ENCODE data around the gene ABAT.
"Not testable (repeated sequence)": the region's sequence is repeated elsewhere in the genome, so short reads cannot be mapped to it uniquely, and the experiment has no call there.

ABAT gene

DNA sequence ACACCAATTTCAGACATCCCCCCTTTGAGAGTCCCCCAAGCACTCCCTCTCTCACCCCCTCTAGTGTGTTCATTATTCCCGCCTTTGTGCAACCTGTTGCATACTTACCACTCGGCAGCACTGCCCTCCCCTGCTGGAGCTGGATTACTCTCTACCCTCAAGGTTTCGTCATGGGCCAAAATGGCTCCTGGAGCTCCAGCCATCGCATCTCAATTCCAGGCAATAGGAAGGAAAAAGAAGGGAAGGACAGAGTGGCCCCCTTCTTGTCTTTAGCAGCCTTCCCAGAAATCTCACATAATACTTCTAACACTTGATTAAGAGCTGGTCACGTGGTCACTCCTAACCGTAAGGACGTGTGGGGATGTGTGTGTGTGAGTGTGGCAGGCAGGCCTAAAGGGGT, 102.8 kb downstream of the ABAT start:
- no peak overlapping the region for H3K4me3 ChIP-seq (ENCODE audit: low read depth, low read length)
- TF ChIP-seq, protein P1, sequence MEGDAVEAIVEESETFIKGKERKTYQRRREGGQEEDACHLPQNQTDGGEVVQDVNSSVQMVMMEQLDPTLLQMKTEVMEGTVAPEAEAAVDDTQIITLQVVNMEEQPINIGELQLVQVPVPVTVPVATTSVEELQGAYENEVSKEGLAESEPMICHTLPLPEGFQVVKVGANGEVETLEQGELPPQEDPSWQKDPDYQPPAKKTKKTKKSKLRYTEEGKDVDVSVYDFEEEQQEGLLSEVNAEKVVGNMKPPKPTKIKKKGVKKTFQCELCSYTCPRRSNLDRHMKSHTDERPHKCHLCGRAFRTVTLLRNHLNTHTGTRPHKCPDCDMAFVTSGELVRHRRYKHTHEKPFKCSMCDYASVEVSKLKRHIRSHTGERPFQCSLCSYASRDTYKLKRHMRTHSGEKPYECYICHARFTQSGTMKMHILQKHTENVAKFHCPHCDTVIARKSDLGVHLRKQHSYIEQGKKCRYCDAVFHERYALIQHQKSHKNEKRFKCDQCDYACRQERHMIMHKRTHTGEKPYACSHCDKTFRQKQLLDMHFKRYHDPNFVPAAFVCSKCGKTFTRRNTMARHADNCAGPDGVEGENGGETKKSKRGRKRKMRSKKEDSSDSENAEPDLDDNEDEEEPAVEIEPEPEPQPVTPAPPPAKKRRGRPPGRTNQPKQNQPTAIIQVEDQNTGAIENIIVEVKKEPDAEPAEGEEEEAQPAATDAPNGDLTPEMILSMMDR (IDR thresholded peaks at IDR 0.05; ENCODE audit: low read depth, low read length, missing control alignments): no peak
- DNase-seq (ENCODE audit: low read depth): no peak

DNA sequence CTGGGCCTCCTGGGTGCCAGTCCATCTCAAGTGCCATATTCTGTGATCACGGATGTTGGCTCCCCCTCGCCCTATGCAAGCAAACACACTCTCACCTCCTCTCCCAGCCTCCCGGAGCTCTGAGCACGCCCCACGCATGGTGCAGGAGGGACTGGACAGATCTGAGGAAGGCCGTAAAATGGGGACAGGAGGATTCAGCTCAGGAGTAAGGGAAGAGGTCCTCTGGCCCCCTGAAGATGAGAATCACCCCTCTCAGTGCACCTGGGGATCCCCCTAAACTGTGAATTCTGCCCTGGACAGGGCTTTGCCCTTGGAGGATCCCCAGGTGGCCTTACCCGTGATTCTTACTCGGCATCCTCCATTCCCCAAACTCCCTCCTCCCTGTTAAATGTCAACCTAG, 107.4 kb downstream of the ABAT start:
- DNase-seq (ENCODE audit: low read depth): no peak
- TF ChIP-seq, protein P1 (IDR thresholded peaks at IDR 0.05; ENCODE audit: low read depth, low read length, missing control alignments): no peak
- H3K4me3 ChIP-seq (ENCODE audit: low read depth, low read length): no peak overlapping the region

DNA sequence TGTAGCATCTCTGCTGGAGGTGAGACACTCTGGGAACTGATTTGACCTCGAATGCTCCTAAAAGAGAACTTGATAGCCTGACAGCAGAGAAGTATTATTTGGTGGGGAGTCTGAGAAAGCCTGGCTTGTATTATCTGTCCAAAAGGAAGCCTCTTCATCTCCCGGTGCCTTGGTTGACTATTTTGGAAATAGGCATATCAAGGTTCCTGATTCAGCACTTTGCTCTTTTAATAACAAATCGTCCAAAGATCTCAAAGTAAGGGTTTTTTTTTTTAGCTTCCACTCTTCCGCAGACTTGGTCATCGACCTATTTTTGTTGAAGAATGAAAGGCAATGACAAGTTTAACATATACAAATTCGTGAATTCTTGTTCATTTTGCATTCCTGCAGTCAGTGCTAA, 108.3 kb downstream of the ABAT start:
- TF ChIP-seq, protein P1 (IDR thresholded peaks at IDR 0.05; ENCODE audit: low read depth, low read length, missing control alignments): no peak
- no peak overlapping the region for H3K4me3 ChIP-seq (ENCODE audit: low read depth, low read length)
- DNase-seq (ENCODE audit: low read depth): no peak

DNA sequence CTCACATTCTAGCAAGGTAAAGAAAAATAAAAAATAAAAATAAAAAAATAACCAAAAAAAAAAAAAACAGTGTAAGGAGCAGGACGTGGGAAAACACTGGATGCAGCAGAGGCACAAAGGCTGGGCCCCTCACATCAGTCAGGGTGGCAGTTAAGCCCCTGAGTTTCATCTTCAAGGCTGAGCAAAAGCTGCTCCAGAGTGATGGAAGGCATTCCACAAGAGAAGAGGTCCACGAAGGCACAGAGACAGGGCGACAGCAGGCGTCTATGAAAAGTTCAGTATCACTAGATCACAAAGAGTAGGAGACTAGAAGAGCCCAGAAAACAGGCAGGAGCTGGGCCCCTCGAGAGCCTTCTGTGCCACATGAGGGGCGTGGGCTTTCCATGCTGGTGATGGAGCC, 111.0 kb downstream of the ABAT start:
- no peak for DNase-seq (ENCODE audit: low read depth)
- TF ChIP-seq, protein P1 (IDR thresholded peaks at IDR 0.05; ENCODE audit: low read depth, low read length, missing control alignments): no peak
- no peak overlapping the region for H3K4me3 ChIP-seq (ENCODE audit: low read depth, low read length)

DNA sequence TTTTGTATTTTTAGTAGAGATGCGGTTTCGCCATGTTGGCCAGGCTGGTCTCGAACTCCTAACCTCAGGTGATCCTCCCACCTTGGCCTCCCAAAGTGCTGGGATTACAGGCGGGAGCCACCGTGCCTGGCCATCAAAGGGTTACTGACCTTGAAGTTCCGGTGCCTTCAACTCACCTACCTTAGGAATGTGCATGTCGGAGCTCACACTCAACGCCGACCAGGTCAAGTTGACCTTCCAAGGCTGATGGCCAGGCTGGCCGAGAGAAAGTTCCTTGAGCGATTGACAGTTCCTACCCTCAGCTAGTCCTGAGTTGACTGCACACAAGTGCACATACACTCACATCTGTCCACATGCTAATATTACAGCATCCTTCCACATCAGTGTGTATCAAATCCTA, 111.9 kb downstream of the ABAT start:
- not testable (repeated sequence) for DNase-seq (ENCODE audit: low read depth); H3K4me3 ChIP-seq (ENCODE audit: low read depth, low read length)

DNA sequence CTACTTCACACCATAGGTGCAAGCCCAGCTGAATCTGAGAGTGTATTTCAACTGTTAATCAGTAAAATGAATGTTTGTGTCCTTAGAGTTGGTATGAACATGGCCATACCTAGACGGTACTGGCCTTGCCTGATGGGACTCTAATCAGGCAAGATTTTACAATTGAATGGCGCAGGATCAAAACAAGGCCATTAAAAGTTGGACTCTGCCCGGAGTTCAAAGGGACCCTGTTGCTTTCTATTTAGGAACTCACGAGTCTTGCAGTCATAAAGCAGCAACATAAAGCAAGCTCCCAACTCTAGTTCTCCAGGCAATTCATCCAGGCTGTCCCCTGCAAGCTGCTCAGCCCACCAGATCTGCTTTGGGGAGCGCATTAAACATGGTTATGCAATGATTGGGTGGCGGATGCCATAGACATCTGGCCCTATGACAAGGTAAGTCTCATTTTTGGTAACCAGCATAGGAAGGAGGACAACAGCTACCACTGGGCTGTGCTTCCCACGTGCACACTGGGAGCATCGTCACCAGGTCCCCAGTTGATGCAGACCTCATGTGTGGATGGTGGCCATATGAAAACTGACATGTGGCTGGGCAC, 114.3 kb downstream of the ABAT start:
- H3K4me3 ChIP-seq (ENCODE audit: low read depth, low read length): no peak overlapping the region
- TF ChIP-seq, protein P1 (IDR thresholded peaks at IDR 0.05; ENCODE audit: low read depth, low read length, missing control alignments): no peak
- no peak for DNase-seq (ENCODE audit: low read depth)

DNA sequence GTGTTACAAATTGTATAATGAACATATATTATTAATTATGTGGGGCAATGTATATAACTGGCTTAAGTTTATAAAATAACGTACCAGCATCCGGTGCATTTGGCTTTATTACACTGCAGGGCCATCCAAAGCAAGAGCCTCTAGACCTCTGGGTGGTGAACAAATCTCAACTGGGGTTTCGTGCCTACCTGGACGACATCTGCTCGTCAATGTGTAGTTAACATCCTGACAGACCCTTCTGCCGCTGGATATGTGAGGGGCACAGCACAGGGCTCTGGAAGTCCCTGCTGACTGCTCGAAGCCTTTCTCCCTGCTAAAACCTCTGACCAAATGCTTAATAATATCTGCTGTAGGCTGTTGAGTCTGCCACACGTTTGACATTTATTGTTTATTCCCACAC, 120.7 kb downstream of the ABAT start:
- H3K4me3 ChIP-seq (ENCODE audit: low read depth, low read length): no peak overlapping the region
- DNase-seq (ENCODE audit: low read depth): no peak
- TF ChIP-seq, protein P1 (IDR thresholded peaks at IDR 0.05; ENCODE audit: low read depth, low read length, missing control alignments): no peak
